Islet precursor cell (in vitro differentiated cells): ENCODE data around the gene MEGF11.
"Not testable (repeated sequence)": the region's sequence is repeated elsewhere in the genome, so short reads cannot be mapped to it uniquely, and the experiment has no call there.

Source experiments
- DNase-seq: peaks from one replicate; pipeline ENCODE4 v3.0.0-alpha.2; 2018

MEGF11 gene

DNA sequence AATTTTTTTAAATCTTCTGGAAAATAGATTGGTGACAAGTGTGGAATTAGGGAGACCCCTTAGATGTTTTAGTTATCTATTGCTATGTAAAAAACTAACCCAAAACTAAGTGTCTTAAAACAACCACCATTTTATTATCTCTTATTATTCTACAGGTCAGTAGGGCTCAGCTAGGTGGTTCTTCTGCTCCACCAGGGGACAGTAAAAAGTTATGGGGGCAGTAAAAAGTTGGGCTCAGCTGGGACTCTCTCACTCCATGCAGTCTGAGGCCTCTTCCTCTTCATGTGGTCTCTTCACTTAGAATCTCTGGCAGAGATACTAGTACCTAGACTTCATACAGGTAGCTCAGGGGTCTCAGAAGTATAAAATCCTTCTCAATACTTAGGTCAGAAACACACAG is 21.8 kb upstream of the MEGF11 start:
- DNase-seq = no peak

DNA sequence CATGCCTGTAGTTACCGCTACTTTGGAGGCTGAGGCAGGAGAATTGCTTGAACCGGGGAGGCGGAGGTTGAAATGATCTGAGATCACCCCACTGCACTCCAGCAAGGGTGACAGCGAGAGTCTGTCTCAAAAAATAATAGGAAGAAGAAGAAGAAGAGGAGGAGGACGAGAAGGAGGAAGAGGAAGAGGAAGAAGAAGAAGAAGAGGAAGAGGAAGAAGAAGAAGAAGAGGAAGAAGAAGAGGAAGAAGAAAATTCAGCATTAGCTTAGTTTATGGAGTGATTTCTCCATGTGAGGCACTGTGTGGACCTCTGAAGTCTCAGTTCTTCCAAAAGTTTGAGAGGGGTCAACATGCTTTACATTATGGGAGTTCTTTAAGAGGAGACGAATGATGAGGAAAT is 17.4 kb upstream of the MEGF11 start:
- no peak for DNase-seq

DNA sequence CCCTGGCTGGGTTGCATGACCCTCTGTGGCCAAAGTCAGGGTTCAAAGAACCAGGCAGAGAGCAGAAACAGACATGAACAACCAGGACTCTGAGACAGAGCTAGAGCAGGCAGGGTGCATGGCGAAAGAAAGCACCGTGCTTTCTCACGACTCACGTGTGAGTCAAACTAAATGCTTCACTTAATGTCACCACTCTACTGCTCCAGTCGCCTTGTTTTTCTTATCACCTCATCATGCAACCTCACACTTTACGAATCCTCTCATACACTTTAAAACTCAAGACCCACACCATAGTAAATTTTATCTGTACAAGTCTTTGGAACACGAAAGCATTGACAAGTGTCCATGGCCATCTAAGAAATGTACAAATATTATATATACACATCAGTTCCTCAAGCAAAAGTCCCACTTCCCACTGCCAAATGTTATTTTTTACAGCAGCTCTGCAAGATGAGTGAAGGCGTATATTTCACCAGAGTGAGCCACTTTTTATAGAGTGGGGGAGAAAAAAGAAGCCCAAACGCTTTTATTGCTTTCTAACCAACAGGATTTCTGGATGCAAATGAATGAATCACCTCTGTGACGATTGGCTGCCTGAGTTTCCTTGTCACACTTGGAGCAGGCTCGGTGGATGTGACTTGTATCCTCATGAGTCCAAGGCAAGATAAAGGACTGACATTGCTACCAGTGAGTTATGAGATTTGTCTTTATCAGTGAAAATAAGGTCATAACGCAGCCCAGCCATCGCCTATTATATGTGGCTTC is 16.0 kb upstream of the MEGF11 start:
- DNase-seq = peak; percentile 89

GRCh38 chr15:66264859-66265513 is 11.4 kb upstream of the MEGF11 start:
- no peak for DNase-seq

DNA sequence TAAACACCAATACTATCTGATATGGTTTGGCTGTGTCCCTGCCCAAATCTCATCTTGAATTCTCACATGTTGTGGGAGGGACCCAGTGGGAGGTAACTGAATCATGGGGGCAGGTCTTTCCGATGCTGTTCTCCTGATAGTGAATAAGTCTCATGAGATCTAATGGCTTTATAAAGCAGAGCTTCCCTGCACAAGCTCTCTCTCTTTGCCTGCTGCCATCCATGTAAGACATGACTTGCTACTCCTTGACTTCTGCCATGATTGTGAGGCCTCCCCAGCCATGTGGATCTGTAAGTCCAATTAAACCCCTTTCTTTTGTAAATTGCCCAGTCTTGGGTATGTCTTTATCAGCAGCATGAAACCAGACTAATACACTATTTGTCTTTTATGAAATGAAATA is 9.3 kb upstream of the MEGF11 start:
- not testable (repeated sequence) for DNase-seq

GRCh38 chr15:66261056-66261455 is 7.5 kb upstream of the MEGF11 start:
- DNase-seq = no peak

- no peak for DNase-seq
Observed at GRCh38 chr15:66256692-66257091, 3.1 kb upstream of the MEGF11 start.

DNA sequence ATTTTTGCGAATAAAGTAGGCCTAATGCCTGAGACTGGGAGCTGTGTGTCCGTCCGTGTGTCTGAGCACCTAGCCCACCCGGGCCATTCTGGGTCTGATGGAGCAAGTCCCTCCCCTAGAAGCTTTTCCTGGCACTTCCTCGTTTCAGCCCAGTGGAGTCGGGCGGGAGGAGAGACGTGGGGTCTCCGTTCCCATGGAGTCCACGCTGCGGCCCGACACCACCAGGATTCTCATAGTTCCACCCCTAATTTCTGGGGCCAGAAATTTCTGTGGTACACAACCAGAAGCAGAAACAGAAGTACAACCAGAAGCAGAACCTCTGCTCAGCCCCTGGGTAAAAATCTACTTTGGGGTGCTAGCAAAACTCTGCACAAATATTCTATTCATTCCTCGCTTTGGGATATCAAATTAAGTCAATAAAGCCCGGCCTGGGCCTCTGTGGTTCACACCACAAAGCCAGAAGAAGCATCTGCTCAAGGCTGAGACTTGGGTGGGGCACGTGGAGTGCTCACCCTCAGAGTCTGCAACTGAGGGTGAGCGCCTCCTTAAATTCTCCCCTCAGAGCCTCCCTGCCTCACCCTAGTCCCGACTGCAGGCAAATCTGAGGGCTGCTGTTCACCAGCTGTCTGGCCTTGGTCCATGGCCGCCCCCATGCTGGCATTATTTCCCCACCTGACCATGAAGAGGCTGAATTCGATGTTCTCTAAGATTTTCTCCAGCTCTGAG is 1.6 kb upstream of the MEGF11 start:
- DNase-seq = no peak

DNA sequence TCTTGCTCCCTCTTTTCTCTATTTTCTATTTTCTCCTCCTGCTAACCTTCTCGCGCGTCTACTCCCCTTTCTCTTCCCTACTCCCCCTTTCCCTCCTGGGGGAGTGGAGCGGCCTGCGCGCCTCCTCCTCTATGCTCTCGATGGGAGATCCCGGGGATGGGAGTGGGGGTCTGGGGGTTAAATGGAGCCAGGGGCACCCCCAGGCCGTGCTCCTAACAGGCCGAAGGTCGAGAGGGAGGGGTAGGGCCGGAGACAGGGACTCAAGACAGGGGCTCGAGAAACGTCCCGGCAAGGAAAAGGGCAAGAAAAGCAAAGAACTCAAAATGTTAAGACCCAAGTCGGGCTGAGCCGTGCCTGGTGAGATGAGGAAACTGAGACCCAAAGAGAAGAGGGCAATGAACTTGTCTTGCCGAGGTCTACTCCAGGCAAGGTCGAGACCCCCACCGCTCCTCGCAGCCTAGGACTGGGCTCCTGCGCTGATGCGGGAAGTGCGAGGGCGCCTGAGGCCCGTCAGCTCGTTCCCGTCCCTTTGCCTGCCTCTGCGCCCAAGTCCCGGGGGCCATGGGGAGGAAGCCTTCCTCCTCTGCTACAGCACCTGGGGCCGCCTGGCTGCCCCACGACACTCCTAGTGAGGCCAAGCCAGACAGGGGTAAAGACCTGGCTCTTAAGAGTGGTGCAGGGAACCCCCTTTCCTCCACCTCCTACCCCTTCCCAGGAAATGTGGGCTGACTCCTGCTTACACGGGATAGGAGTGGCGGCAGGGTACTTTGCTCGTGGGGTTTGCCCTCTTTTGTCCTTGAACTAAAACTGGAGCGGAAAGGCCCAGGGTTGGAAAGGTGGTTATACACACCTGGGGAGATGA is 770 bp upstream of the MEGF11 start:
- no peak for DNase-seq

GRCh38 chr15:66252685-66253417 is 699 bp downstream of the MEGF11 start:
- no peak for DNase-seq

DNA sequence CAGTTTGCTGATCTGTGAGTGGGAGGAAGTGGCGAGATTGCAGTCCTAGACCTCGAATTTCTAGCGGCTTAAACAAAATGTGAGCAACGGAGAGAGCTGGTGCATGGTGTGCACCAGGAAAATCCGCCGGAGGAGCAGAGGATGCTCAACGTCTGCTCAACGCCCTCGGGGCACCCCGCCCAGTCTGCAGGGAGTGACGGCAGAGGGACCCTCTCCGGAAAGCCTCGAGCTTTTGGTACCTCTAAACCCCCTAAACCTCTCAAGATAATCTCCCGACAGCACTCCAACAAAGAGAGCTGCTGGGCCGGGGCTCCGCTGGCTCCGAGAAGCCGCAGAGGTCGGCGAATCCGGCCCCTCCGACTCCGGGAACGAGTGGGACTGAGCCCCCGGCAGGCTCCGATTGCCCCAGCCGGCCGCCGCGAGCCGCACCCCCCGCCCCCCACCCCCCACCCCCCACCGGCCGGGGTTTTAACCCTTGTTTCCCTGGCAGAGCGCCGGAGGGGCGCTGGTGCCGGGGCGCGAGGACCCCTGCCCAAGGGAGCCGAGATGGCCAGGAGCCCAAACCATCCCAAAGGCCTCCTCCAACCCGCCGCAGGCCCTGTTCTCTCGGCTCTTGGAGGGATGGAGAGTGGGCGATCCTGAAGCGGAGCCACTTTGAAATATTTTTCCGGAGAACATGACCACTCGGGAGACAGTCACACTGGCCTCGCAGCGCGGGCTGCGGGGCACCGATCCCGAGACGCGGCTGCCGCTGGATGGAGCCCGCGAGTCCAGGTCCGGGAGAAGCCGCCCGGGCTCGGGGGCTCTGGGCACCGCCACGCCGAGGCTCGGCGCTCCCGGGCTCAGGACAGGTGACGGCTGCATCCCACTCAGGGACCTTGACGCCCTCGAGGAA is 1.5 kb downstream of the MEGF11 start:
- peak; percentile 80 for DNase-seq

DNA sequence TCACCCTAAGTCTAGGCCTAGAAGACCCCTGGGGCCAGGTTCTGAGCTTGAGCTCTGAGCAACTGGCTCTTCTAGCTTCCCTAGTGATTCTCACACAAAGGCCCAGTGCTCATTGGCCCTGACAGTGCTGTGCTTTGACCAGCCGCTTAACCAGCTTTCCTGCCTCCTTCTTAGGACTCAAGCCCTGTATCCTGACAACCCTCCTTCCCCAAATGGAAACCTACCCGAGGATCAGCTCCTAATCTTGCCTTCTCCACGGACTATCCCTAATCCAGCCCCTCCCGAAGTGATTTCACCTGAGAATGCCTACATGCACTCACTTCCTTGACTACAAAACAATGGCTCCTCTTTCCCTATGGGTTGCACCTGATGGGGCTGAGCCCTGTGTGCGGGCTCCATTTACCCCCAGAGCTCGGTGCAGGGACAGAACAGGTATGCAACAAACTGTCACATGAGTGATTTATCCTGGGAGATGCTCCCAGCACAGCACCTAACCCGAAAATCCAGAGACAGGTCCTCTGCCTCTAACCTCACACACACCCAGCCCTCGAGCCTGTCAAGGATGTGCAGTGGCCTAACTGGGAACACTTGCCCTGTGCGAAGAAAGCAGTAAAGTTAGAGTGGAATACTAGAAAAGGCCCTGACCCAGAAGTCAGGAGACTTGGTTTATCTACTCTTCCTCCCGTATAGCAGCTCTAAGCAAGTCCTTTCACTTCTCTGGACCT is 2.3 kb downstream of the MEGF11 start:
- no peak for DNase-seq

- DNase-seq = no peak
Observed at GRCh38 chr15:66249605-66250174, 3.9 kb downstream of the MEGF11 start.

DNA sequence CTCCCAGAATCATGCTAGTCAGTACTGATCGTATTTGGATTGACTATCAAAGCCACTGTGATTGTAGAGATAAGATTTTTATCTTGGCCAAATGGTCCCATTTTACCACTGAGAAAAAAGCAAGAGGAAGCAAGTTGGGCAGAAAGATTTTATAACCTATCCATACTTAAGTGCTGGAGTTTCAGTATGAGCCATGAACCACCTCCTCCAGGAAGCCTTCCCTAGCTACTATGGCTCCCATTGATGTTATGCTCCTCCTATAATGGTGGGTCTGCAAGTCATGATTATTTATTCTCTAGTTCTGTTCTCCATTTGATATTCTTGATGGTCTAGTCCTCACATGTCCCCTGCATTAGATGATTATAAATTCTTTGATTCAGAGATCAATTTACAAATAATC is 6.6 kb downstream of the MEGF11 start:
- DNase-seq = no peak

GRCh38 chr15:66245832-66246231 is 7.7 kb downstream of the MEGF11 start:
- DNase-seq = not testable (repeated sequence)

GRCh38 chr15:66241908-66242285 is 11.7 kb downstream of the MEGF11 start:
- no peak for DNase-seq

- DNase-seq = no peak
Observed at GRCh38 chr15:66241087-66241907, 12.3 kb downstream of the MEGF11 start.

DNA sequence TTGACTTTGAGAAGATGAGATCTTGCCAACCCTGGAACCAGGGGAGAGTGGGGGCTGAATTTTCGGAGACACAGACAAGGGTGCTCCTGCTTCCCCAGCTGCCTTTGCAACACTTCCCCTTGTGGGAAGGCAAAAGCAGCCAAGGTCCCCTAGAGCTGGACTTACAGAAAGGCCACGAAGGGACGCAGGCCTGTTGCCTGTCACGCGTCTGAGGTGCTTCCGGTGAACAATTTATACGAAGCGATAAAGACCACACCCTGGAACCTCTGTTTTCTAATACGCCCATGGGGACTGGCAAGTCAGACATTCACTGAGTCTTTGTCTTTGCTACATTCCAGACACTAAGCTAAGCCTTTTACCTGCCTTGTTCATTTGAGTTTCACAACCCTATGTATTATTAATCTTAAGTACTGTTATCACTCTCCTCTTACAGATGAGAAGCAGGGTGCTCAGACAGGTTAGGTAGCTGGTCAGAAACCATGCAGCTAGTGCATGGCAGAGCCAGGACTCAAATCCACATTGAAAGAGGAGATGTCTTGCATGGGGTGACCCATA is 13.2 kb downstream of the MEGF11 start:
- DNase-seq = no peak

GRCh38 chr15:66239514-66239913 is 14.0 kb downstream of the MEGF11 start:
- no peak for DNase-seq
